ENCODE results near the gene NDUFS6. TPM values are rescaled to one million over a fixed set of nuclear protein-coding genes. Genes with fewer than 3 reads are reported as not detected.

The NDUFS6 gene
- total and polyA plus RNA-seq, 4 donors: 18.0 to 67.9 (median 39.6) TPM

DNA sequence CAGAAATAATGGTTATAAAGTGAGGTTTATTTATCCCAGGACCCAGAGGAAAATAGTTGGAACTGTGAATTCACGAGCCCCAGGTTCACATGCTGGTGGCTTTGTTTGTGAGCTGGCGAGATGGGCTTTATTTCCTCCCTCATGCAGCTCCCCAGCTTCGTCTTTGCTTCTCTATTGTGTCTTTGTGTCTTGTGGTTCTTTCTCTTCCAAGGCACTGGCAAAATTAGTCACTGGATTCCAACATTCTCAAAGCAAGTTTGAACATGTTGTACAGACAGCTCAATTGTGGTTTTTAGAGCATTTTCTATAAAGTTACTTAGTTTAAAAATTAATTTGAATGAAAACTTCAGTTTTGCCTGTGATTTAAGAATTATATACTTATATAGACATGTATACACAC is 7.2 kb downstream of the NDUFS6 start:
- TF ChIP-seq, protein P1, sequence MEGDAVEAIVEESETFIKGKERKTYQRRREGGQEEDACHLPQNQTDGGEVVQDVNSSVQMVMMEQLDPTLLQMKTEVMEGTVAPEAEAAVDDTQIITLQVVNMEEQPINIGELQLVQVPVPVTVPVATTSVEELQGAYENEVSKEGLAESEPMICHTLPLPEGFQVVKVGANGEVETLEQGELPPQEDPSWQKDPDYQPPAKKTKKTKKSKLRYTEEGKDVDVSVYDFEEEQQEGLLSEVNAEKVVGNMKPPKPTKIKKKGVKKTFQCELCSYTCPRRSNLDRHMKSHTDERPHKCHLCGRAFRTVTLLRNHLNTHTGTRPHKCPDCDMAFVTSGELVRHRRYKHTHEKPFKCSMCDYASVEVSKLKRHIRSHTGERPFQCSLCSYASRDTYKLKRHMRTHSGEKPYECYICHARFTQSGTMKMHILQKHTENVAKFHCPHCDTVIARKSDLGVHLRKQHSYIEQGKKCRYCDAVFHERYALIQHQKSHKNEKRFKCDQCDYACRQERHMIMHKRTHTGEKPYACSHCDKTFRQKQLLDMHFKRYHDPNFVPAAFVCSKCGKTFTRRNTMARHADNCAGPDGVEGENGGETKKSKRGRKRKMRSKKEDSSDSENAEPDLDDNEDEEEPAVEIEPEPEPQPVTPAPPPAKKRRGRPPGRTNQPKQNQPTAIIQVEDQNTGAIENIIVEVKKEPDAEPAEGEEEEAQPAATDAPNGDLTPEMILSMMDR (IDR thresholded peaks at IDR 0.05; ENCODE audit: control extremely low read depth, extremely low read depth): no peak
- 58 to 84% methylated on average over 3 of the region's 3 CpGs for WGBS, 2 donors
- peaks cover 12 to 42% (median 32%) of the 10 kb centered on the region in 4 donors for H3K36me3 ChIP-seq (ENCODE audit: control insufficient read depth in 4 of 4, insufficient read depth in 4 of 4, low read length in 4 of 4)
- H3K27ac ChIP-seq (ENCODE audit: low read depth in 1 of 2, low read length in 1 of 2): no peak overlapping the region
- H3K4me3 ChIP-seq: no peak overlapping the region
- no peak overlapping the region for H3K9ac ChIP-seq (ENCODE audit: insufficient read depth in 1 of 2, low read length in 2 of 2)
- no peak for ATAC-seq (ENCODE audit: insufficient read depth, low FRiP score)
- no peaks in the 10 kb centered on the region for H3K9me3 ChIP-seq (ENCODE audit: control insufficient read depth in 4 of 4, insufficient read depth in 3 of 4, low read length in 3 of 4)
- H3K27me3 ChIP-seq (ENCODE audit: control insufficient read depth in 3 of 3, insufficient read depth in 3 of 3, low read length in 2 of 3): no peaks in the 10 kb centered on the region
- H3K4me1 ChIP-seq (ENCODE audit: control insufficient read depth in 5 of 5, insufficient read depth in 5 of 5, low read length in 5 of 5): no peaks in the 10 kb centered on the region
- DNase-seq: no peak

DNA sequence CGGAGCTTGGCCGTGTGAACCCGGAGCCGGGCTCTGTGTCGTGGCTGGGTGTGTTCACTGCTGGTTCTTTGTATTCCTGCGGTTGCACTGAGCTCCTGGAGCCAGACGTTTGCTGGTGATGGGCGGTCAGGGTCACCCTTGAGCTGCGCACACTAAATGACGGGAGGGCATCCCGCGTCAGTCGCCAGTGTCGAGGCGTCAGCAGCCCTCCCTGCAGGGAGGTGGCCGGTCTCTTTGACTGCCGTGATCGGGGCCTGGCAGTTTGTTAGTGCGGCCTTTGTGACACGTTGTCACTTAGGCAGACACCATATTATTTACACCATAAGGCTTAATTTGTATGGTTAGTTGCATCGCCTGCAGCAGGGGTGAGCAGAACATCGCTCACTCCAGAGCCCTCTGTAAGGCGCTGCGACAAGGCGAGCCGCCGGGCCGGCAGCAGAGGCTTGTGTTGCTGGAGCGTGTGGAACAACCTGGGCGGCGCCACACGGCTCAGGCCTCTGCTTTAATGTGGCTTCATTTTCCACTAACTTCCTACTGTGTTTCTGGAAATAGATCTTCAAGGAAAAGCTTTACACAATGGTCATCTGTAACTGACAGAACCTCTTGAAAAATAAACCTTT is 8.3 kb downstream of the NDUFS6 start:
- no peak for DNase-seq
- Histone ChIP-seq H3K36me3 (ENCODE audit: control insufficient read depth in 4 of 4, insufficient read depth in 4 of 4, low read length in 4 of 4) (peaks cover 16 to 41% (median 30%) of the 10 kb centered on the region in 4 donors), H3K4me3 (no peak overlapping the region), H3K27me3 (ENCODE audit: control insufficient read depth in 3 of 3, insufficient read depth in 3 of 3, low read length in 2 of 3) (no peaks in the 10 kb centered on the region), H3K9me3 (ENCODE audit: control insufficient read depth in 4 of 4, insufficient read depth in 3 of 4, low read length in 3 of 4) (no peaks in the 10 kb centered on the region), H3K27ac (ENCODE audit: low read depth in 1 of 2, low read length in 1 of 2) (no peak overlapping the region), H3K4me1 (ENCODE audit: control insufficient read depth in 5 of 5, insufficient read depth in 5 of 5, low read length in 5 of 5) (no peaks in the 10 kb centered on the region), H3K9ac (ENCODE audit: insufficient read depth in 1 of 2, low read length in 2 of 2) (no peak overlapping the region)
- WGBS, 2 donors: 94 to 95% methylated on average over 32 of the region's 32 CpGs
- no peak for ATAC-seq (ENCODE audit: insufficient read depth, low FRiP score)
- TF ChIP-seq, protein P1 (IDR thresholded peaks at IDR 0.05; ENCODE audit: control extremely low read depth, extremely low read depth): no peak

DNA sequence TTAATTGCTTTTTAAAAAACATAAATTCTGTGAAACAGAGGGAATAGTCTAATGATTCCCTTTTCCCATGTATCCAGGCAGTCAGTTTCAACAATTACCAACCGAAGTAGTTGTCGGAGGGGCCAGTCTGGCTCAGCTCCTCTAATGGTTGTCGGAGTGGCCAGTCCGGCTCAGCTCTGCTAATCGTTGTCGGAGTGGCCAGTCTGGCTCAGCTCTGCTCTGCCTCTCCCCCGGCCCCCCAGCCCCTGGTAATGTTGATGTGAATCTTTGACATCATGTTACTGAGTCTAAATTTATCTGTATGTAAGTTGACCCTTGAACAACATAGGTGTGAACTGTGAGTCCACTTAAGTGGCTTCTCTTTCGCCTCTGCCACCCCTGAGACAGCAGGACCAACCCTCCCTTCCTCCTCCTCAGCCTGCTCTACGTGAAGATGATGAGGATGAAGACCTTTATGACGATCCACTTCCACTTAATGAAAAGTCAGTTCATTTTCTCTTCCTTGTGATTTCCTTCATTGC is 9.4 kb downstream of the NDUFS6 start:
- Histone ChIP-seq H3K27me3 (ENCODE audit: control insufficient read depth in 3 of 3, insufficient read depth in 3 of 3, low read length in 2 of 3) (no peaks in the 10 kb centered on the region), H3K36me3 (ENCODE audit: control insufficient read depth in 4 of 4, insufficient read depth in 4 of 4, low read length in 4 of 4) (peaks cover 20 to 48% (median 30%) of the 10 kb centered on the region in 4 donors), H3K27ac (ENCODE audit: low read depth in 1 of 2, low read length in 1 of 2) (no peak overlapping the region), H3K9me3 (ENCODE audit: control insufficient read depth in 4 of 4, insufficient read depth in 3 of 4, low read length in 3 of 4) (no peaks in the 10 kb centered on the region), H3K4me1 (ENCODE audit: control insufficient read depth in 5 of 5, insufficient read depth in 5 of 5, low read length in 5 of 5) (no peaks in the 10 kb centered on the region), H3K9ac (ENCODE audit: insufficient read depth in 1 of 2, low read length in 2 of 2) (no peak overlapping the region), H3K4me3 (no peak overlapping the region)
- TF ChIP-seq, protein P1 (IDR thresholded peaks at IDR 0.05; ENCODE audit: control extremely low read depth, extremely low read depth): no peak
- WGBS, 2 donors: 94 to 95% methylated on average over 10 of the region's 10 CpGs
- DNase-seq (no peak), ATAC-seq (ENCODE audit: insufficient read depth, low FRiP score) (no peak)
